Common myeloid progenitor, CD34-positive (primary cell): ENCODE measurements around the gene CAPZA1.

Experiments used
- CTCF ChIA-PET: fragments of 350-600 bp; sonication (Branson Sonifier 250); formaldehyde crosslinking; loops from one replicate; lab custom pipeline; 2021; ENCODE audit warnings: antibody characterized with exemption; lab: Charles Lee
- POLR2A ChIA-PET: fragments of 350-600 bp; sonication (Branson Sonifier 250); formaldehyde crosslinking; loops from one replicate; lab custom pipeline; 2021; ENCODE audit warnings: antibody characterized with exemption; lab: Charles Lee
- DNase-seq, 3 donors: peaks; one replicate each; pipeline versions ENCODE4 v3.0.0 to v3.0.0-alpha.2; 2013
- H3K27ac ChIP-seq, 2 experiments: 1 replicate in 1 of 2; 2 replicates in 1 of 2; pipeline ENCODE4 v1.7.0; 2013; ENCODE audit warnings: inconsistent platforms in 2 of 2, low read length in 2 of 2, mild to moderate bottlenecking in 2 of 2, low read depth in 1 of 2, moderate library complexity in 1 of 2; ENCODE audit not compliant: severe bottlenecking in 2 of 2, insufficient read depth in 1 of 2, poor library complexity in 1 of 2
- H3K27me3 ChIP-seq, 5 experiments: replicated peaks in 2 of 5; 1 replicate in 3 of 5; 2 replicates in 2 of 5; pipeline versions ENCODE4 v1.6.1 to v1.7.0; 2013; ENCODE audit warnings: low read length in 4 of 5, mild to moderate bottlenecking in 2 of 5, moderate library complexity in 2 of 5, inconsistent platforms in 1 of 5; ENCODE audit not compliant: insufficient read depth in 5 of 5, control insufficient read depth in 4 of 5
- H3K36me3 ChIP-seq, 4 experiments: 1 replicate in 2 of 4; 2 replicates in 2 of 4; pipeline versions ENCODE4 v1.6.1 to v1.7.0; 2013; ENCODE audit warnings: low read length in 3 of 4, control low read depth in 1 of 4, mild to moderate bottlenecking in 1 of 4; ENCODE audit not compliant: control insufficient read depth in 4 of 4, insufficient read depth in 4 of 4
- H3K4me1 ChIP-seq, 4 experiments: 1 replicate in 3 of 4; 2 replicates in 1 of 4; pipeline versions ENCODE4 v1.6.1 to v1.7.1; 2013; ENCODE audit warnings: low read length in 3 of 4, mild to moderate bottlenecking in 3 of 4, control low read depth in 1 of 4, inconsistent platforms in 1 of 4, moderate library complexity in 1 of 4; ENCODE audit not compliant: control insufficient read depth in 4 of 4, insufficient read depth in 4 of 4; ENCODE audit errors: control extremely low read depth in 1 of 4
- H3K4me3 ChIP-seq, 7 experiments: 1 replicate in 4 of 7; 2 replicates in 3 of 7; pipeline versions ENCODE4 v1.5.1 to v1.7.0; 2013; ENCODE audit warnings: mild to moderate bottlenecking in 7 of 7, low read length in 6 of 7, moderate library complexity in 6 of 7, inconsistent platforms in 2 of 7, low read depth in 2 of 7, control low read depth in 1 of 7; ENCODE audit not compliant: insufficient read depth in 4 of 7, control insufficient read depth in 1 of 7; ENCODE audit errors: extremely low read depth in 1 of 7
- H3K9me3 ChIP-seq, 5 experiments: 1 replicate in 4 of 5; 2 replicates in 1 of 5; pipeline versions ENCODE4 v1.6.1 to v1.7.1; 2013; ENCODE audit warnings: low read length in 4 of 5, mild to moderate bottlenecking in 2 of 5, inconsistent platforms in 1 of 5, low read depth in 1 of 5, moderate library complexity in 1 of 5; ENCODE audit not compliant: control insufficient read depth in 4 of 5, insufficient read depth in 2 of 5; ENCODE audit errors: control extremely low read depth in 1 of 5
- WGBS: methylation state at CpG from one replicate; pipeline ENCODE4 v1.1.5; 2013; ENCODE audit not compliant: insufficient coverage; 5-methylcytosine and 5-hydroxymethylcytosine counted together

The CAPZA1 gene

GRCh38 chr1:112685913-112686312 is 66.3 kb downstream of the CAPZA1 start:
- CTCF ChIA-PET, result interaction anchor here (1.1 to 1.3 kb wide), 2 partner anchors 12 to 13 kb away, joined by 4 to 6 read pairs; partner anchors contain the start of gene MOV10

GRCh38 chr1:112686417-112686816 is 66.8 kb downstream of the CAPZA1 start:
- H3K27ac ChIP-seq, result no peak overlapping the region
- CTCF ChIA-PET, result interaction anchor here (1.3 kb wide), 1 partner anchor 14 kb away, joined by 4 read pairs; no protein-coding TSS in a partner anchor

More at GRCh38 chr1:112685913-112686312, 66.3 kb downstream of the CAPZA1 start:
- DNase-seq, result no peak
- H3K4me1 ChIP-seq, result no peaks in the 10 kb centered on the region
- H3K27me3 ChIP-seq, result no peaks in the 10 kb centered on the region
- WGBS, result 98% methylated on average over 4 of the region's 5 CpGs
- no peak overlapping the region for H3K27ac ChIP-seq
- POLR2A ChIA-PET, result no interaction called here
- H3K36me3 ChIP-seq, result peaks cover 6 to 24% (median 14%) of the 10 kb centered on the region in 4 experiments
- no peaks in the 10 kb centered on the region for H3K9me3 ChIP-seq
- no peak overlapping the region for H3K4me3 ChIP-seq

GRCh38 chr1:112686835-112687234 is 67.2 kb downstream of the CAPZA1 start:
- H3K27ac ChIP-seq, result no peak overlapping the region
- CTCF ChIA-PET, result interaction anchor here (1.3 kb wide), 1 partner anchor 14 kb away, joined by 4 read pairs; no protein-coding TSS in a partner anchor
- no peak overlapping the region for H3K4me3 ChIP-seq
- no peaks in the 10 kb centered on the region for H3K9me3 ChIP-seq
- peaks cover 9 to 30% (median 19%) of the 10 kb centered on the region in 4 experiments for H3K36me3 ChIP-seq
- POLR2A ChIA-PET, result no interaction called here
- no peaks in the 10 kb centered on the region for H3K27me3 ChIP-seq
- no peak for DNase-seq
- WGBS, result 100% methylated on average over 2 of the region's 4 CpGs
- no peaks in the 10 kb centered on the region for H3K4me1 ChIP-seq

More at GRCh38 chr1:112686417-112686816, 66.8 kb downstream of the CAPZA1 start:
- WGBS, result 100% methylated on average over 2 of the region's 3 CpGs
- Histone ChIP-seq H3K4me3 (no peak overlapping the region), H3K36me3 (peaks cover 8 to 26% (median 16%) of the 10 kb centered on the region in 4 experiments), H3K4me1 (no peaks in the 10 kb centered on the region), H3K9me3 (no peaks in the 10 kb centered on the region), H3K27me3 (no peaks in the 10 kb centered on the region)
- POLR2A ChIA-PET, result no interaction called here
- DNase-seq, result no peak

GRCh38 chr1:112687361-112687760 is 67.7 kb downstream of the CAPZA1 start:
- Histone ChIP-seq H3K36me3 (peaks cover 9 to 34% (median 22%) of the 10 kb centered on the region in 4 experiments), H3K9me3 (no peaks in the 10 kb centered on the region), H3K27me3 (no peaks in the 10 kb centered on the region), H3K27ac (no peak overlapping the region), H3K4me3 (no peak overlapping the region), H3K4me1 (no peaks in the 10 kb centered on the region)
- CTCF ChIA-PET, result no interaction called here
- POLR2A ChIA-PET, result no interaction called here
- WGBS, result 92% methylated on average over 4 of the region's 4 CpGs
- DNase-seq, result no peak

- Histone ChIP-seq H3K27ac (no peak overlapping the region), H3K9me3 (no peaks in the 10 kb centered on the region), H3K4me1 (no peaks in the 10 kb centered on the region), H3K27me3 (no peaks in the 10 kb centered on the region), H3K36me3 (peaks cover 10 to 39% (median 25%) of the 10 kb centered on the region in 4 experiments), H3K4me3 (no peak overlapping the region)
- 95% methylated on average over 12 of the region's 13 CpGs for WGBS
- POLR2A ChIA-PET, result no interaction called here
- CTCF ChIA-PET, result no interaction called here
- DNase-seq, result no peak
Measured at GRCh38 chr1:112687785-112688496, 68.3 kb downstream of the CAPZA1 start.

- WGBS, result 99% methylated on average over 10 of the region's 13 CpGs
- POLR2A ChIA-PET, result interaction anchor here (0.5 kb wide), 1 partner anchor 241 kb away, joined by 3 read pairs; no protein-coding TSS in a partner anchor
- H3K4me1 ChIP-seq, result no peaks in the 10 kb centered on the region
- H3K36me3 ChIP-seq, result peaks cover 9 to 45% (median 27%) of the 10 kb centered on the region in 4 experiments
- no peak for DNase-seq
- no peak overlapping the region for H3K27ac ChIP-seq
- no peak overlapping the region for H3K4me3 ChIP-seq
- CTCF ChIA-PET, result interaction anchor here (2.0 kb wide), 1 partner anchor 11 kb away, joined by 10 read pairs; no protein-coding TSS in a partner anchor
- H3K9me3 ChIP-seq, result no peaks in the 10 kb centered on the region
- no peaks in the 10 kb centered on the region for H3K27me3 ChIP-seq
Measured at GRCh38 chr1:112688781-112689193, 69.2 kb downstream of the CAPZA1 start.
